GM08714 (cell line): ENCODE measurements around the gene PMIS2.

Experiments used
- H3K4me3 ChIP-seq: fragments of 200-500 bp; sonication (Bioruptor generic); 2 replicates; pipeline ENCODE4 v1.5.1; 2014; ENCODE audit warnings: mild to moderate bottlenecking, low read length, inconsistent platforms
- ZNF274 ChIP-seq: IDR thresholded peaks from 2 replicates; pipeline ENCODE4 v1.6.1; 2012; ENCODE audit warnings: mild to moderate bottlenecking, low read depth, low read length

PMIS2 gene

DNA sequence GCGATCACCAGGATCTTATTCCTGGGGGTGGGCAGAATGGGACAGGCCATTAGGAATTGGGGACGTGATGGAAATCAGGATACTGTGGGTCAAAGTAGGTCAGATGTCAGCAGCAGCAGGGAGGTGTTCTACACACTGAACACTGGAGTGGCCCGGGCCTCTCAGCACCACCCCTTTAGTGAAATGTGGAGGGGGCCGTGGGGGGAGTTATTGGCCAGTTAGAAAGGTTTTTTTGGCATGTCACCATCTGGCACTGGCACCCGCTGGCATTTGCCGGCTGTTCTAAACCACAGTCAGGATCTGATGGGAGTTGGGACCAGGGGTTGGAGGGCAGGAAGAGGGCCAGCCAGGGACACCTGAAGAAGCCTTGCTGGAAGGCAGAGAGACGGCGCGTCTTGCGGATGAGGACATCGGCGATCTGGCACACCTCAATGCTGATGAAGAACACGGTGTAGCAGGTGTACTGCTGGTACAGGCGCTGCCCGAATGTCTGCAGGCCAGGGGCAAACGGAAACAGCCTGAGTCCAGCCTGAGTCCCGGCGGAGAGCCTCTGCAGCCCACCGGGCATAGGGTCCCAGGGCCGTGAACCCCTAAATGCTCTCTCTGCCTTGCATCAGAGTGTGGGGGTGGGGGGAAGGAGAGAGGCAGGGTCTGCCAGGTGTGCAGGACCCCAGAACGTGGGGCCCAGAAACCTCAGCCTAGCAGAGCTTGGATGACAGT lies 34.7 kb upstream of the PMIS2 start:
- H3K4me3 ChIP-seq = no peak overlapping the region
- TF ChIP-seq ZNF274 = no peak

DNA sequence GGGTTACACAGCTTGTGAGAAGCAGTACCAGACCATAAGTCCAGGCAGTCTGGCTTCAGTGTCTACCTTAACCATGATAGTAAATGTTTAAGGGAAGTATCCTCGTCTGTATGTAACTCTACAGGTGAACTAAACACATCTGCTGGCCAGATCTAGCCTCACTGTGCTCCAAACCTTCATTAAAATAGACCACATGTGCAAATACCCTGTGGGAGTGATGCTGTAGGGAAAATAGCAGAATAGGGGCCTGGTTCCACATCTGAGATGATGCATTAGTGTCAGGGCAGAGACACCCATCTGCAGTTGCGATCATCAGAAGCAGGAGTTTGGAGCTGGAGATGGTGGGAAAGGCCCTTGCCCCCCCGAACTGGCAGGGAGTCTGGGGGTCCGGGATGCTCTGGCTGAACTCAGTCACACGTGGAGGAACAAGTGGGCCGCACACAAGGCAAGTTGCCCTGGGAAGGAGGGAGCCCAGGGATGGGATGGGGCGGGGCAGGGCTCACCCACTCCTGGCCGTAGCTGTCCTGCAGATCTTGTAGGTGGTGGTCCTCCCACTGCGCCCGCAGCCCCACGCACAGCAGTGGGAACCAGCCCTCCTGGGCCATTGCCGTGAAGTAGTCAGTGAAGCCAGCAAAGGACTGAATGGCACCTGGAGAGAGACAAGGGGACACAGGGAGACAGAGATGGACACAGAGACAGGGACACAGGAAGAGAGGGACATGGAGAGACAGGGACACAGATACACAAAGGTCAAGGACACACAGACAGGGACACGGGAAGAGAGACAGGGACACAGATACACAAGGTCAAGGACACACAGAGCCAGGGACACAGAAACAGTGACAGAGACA lies 33.2 kb upstream of the PMIS2 start:
- no peak overlapping the region for H3K4me3 ChIP-seq
- TF ChIP-seq ZNF274 = no peak

GRCh38 chr19:35553385-35554000 lies 32.5 kb upstream of the PMIS2 start:
- TF ChIP-seq ZNF274 = no peak
- no peak overlapping the region for H3K4me3 ChIP-seq

- no peak for TF ChIP-seq ZNF274
- H3K4me3 ChIP-seq = no peak overlapping the region
Observed at GRCh38 chr19:35554076-35554475, 31.9 kb upstream of the PMIS2 start.

DNA sequence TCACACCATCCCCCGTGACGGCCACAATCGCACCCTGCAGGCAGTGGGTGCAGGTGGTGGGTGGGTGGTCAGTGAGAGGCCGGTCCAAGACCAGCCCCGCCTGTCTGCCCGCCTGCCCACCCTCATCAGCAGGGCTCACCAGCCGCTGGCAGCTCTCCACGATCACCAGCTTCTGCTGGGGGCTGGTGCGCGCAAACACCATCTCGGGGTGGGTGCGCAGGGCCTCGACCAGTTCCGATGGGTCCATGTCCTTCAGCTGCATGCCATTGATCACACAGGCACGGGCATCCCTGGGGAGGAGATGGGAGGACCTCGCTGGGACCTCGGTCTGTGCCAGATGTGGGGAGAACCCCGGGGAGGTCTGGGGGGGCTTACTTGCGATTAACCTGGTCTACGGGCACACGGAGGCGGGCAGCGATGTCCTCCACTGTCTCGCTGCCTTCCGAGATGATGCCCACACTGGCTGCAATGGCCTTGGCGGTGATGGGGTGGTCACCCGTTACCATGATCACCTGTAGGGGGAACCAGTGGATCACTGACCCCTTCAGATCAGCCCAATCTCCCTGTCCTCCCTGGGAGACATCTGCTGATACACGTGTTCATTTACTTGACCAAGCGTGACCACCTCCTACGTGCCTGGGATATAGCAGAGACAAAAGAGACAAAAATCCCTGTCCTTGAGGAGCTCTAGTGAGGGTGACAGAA lies 30.5 kb upstream of the PMIS2 start:
- no peak overlapping the region for H3K4me3 ChIP-seq

DNA sequence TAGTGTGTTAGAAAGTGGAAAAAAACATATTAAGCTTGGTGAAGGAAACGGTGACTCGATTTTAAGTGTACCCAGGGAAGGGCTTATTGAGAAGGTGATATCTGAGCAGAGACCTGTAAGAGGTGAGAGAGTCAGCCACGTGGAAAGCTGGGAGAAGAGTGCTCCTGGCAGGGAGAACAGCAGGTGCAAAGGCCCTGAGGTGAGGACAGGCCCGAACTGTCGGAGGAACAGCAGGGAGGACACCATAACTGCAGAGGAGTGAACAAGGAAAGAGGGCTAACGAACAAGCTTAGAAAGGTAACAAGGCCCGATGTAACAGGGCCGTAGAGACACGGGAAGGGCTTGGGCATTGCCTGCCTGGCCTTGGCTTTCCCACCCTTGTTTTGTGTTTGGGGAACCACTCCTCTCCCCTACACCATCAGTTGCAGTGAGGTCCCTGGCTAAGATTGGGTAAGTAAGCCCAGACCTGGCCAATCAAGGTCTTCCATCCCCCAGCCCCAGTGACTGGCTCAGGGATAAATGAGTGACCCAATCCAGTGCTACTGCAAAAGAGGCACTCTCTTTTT lies 29.9 kb upstream of the PMIS2 start:
- no peak overlapping the region for H3K4me3 ChIP-seq
- TF ChIP-seq ZNF274 = no peak

More for the DNA sequence above, 30.5 kb upstream of the PMIS2 start:
- no peak for TF ChIP-seq ZNF274

- TF ChIP-seq ZNF274 = no peak
- H3K4me3 ChIP-seq = no peak overlapping the region
Observed at GRCh38 chr19:35556846-35557538, 29.0 kb upstream of the PMIS2 start.

DNA sequence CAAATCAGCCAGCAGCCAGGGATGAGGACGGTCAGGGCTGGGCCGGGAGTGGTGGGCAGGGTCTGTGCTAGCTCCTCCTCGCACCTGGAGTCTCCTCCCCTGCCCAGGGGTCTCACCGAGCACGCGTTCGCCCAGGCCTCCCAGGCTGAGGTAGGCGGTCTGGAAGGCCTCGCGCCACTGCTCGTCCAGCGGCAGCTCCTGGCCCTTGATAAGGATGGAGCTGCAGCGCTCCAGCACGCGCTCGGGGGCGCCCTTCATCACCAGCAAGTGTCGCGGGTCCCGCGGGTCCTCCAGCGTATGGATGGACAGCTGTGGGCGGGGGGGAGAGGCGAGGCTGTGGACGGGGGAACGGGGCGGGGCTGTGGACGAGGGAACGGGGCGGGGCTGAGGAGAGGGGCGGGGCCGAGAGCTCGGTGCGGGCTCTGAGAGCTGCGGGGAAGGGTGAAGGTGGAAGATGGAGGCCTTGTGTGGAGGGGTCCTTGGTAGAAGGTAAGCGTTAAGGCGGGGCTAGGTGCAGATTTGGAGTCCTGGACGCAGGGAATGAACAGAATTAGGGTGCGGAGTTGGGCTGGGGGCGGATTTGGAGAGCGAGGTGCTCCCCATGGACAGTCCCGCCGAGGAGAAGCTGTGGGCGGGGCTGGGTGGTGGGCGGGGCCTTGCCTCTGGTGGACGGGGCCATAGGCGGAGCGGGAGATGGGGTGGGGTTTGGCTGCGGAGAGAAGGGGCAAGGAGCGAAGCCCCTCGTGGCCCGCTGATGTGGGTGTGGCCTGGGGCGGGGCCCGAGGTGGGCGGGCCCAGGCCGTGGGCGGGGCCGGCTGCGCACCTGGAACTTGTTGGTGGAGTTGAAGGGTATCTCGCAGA lies 28.2 kb upstream of the PMIS2 start:
- H3K4me3 ChIP-seq = peak overlapping the region; percentile 29; the same call in 1 of the 2 replicates

DNA sequence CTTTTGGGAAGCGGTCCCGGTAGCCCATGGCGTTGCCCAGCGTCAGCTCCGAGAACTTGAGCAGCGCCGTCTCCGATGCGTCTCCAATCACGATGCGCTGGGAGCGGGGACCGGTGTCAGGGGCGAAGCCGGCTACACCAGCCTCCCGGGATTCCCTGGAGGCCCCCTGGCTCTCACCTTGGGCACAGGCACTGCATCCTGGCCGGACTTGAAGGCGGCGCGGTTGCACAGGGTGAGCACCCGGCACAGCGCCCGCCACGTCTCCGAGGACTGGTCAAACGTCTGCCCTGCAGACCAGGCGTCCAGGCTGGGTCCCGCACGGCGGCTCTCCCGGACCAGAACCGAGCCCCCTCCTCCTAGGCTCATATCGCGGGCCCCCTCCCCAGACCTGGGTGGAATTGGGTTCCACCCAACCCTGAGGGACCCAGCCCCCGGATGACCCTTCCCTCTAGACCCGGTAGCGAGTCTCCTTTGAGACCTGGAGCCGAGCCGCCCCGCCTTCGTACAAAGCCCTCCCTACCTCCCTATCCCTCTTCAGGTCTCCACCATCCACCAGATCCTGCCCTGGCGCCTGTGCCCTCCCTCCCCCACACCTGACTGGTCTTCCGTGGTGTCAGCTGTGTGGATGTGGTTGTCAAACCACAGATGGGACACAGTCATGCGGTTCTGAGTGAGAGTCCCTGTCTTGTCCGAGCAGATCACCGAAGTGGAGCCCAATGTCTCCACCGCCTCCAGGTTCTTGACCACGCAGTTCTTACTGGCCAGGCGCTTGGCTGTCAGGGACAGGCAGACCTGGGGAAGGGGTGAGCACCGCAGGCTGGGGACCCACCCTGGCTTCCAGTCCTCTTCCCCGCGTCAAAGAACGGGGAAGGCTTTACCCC lies 27.3 kb upstream of the PMIS2 start:
- H3K4me3 ChIP-seq = no peak overlapping the region; the same call in 1 of the 2 replicates
- TF ChIP-seq ZNF274 = no peak

More for the DNA sequence above, 28.2 kb upstream of the PMIS2 start:
- TF ChIP-seq ZNF274 = no peak

DNA sequence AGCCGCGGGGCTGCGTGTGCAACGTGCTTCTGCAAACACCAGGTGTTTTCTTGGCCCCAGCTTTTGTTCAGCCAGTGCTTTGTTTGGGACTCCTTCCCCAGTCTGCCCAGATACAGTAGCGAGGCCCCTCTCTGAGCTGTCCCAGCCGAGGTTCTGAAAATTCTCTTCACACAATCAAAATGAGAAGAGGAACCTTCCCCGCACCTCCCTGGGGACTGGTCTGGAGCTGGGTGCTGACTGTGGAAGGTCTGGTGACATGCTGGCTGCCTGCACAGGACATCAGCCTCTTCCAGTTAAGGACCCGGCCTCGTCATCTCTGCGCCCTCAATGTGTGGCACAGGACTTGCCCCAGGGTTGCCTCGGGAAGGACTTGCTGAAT lies 26.7 kb upstream of the PMIS2 start:
- TF ChIP-seq ZNF274 = no peak

GRCh38 chr19:35559781-35560180 lies 26.2 kb upstream of the PMIS2 start:
- TF ChIP-seq ZNF274 = no peak
- no peak overlapping the region for H3K4me3 ChIP-seq

More for the DNA sequence above, 26.7 kb upstream of the PMIS2 start:
- H3K4me3 ChIP-seq = no peak overlapping the region

GRCh38 chr19:35560271-35560670 lies 25.7 kb upstream of the PMIS2 start:
- no peak for TF ChIP-seq ZNF274
- no peak overlapping the region for H3K4me3 ChIP-seq
